Measurements from ENCODE around the gene EXT2.

EXT2 gene

DNA sequence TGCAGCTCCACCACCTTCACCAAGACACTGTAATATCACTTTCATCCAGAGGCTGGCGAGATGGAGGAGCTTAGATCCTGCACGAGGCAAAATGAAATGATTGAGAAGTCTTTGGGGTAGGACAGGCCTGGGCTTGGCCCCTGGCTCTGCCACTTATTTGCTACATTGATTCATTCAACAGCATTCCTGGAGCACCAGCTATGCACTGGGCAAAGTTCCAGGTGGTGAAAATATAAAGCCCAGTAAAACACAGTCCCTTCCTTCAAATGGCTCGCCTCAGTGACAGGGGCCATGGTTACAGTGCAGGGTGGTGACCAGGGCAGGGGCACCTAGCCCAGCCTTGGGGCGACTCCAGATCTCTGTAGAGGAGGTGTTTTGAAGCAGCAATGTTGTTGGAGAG is 194.7 kb downstream of the EXT2 start:
- Histone ChIP-seq H3K27ac (no peak overlapping the region), H3K4me3 (ENCODE audit: low read depth, low read length) (no peak overlapping the region), H3K9me3 (ENCODE audit: severe bottlenecking) (no peaks in the 10 kb centered on the region), H3K27me3 (ENCODE audit: insufficient read depth, low read depth, severe bottlenecking) (peaks cover 57% of the 10 kb centered on the region), H3K36me3 (no peaks in the 10 kb centered on the region)
- no peak for DNase-seq
- TF ChIP-seq, protein P1, sequence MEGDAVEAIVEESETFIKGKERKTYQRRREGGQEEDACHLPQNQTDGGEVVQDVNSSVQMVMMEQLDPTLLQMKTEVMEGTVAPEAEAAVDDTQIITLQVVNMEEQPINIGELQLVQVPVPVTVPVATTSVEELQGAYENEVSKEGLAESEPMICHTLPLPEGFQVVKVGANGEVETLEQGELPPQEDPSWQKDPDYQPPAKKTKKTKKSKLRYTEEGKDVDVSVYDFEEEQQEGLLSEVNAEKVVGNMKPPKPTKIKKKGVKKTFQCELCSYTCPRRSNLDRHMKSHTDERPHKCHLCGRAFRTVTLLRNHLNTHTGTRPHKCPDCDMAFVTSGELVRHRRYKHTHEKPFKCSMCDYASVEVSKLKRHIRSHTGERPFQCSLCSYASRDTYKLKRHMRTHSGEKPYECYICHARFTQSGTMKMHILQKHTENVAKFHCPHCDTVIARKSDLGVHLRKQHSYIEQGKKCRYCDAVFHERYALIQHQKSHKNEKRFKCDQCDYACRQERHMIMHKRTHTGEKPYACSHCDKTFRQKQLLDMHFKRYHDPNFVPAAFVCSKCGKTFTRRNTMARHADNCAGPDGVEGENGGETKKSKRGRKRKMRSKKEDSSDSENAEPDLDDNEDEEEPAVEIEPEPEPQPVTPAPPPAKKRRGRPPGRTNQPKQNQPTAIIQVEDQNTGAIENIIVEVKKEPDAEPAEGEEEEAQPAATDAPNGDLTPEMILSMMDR (IDR thresholded peaks at IDR 0.05; ENCODE audit: low read depth, low read length) = no peak

All from WERI-Rb-1 (cell line).